Activated naive CD4-positive, alpha-beta T cell treated with anti-CD3 and anti-CD28 coated beads for 36 hours (primary cell): Measurements from ENCODE around the gene RAB9A. TPM values are rescaled to one million over a fixed set of nuclear protein-coding genes. Genes with fewer than 3 reads are reported as not detected.
"Not testable (repeated sequence)": the region's sequence is repeated elsewhere in the genome, so short reads cannot be mapped to it uniquely, and the experiment has no call there.

ENCODE experiments used
- CTCF ChIA-PET: fragments of 350-600 bp; sonication (Branson Sonifier 250); formaldehyde crosslinking; loops from one replicate; lab custom pipeline; 2021; ENCODE audit warnings: antibody characterized with exemption; lab: Charles Lee
- DNase-seq: peaks from one replicate; pipeline ENCODE4 v3.0.0-alpha.2; 2020
- H3K27ac Mint-ChIP-seq: one replicate; pipeline ENCODE4 v1.8.0; 2021; ENCODE audit warnings: mild to moderate bottlenecking, mixed read lengths
- H3K27me3 Mint-ChIP-seq: one replicate; pipeline ENCODE4 v1.8.0; 2021; ENCODE audit warnings: low read depth, mixed read lengths
- H3K36me3 Mint-ChIP-seq: one replicate; pipeline ENCODE4 v1.8.0; 2021; ENCODE audit warnings: low read depth, mixed read lengths
- H3K4me1 Mint-ChIP-seq: one replicate; pipeline ENCODE4 v1.8.0; 2021; ENCODE audit warnings: low read depth, mixed read lengths
- H3K4me3 Mint-ChIP-seq: one replicate; pipeline ENCODE4 v1.8.0; 2021; ENCODE audit warnings: mild to moderate bottlenecking, moderate library complexity, mixed read lengths
- H3K9me3 Mint-ChIP-seq: one replicate; pipeline ENCODE4 v1.8.0; 2021; ENCODE audit warnings: mixed read lengths
- intact Hi-C: fragments of 100-400 bp; cut with micrococcal nuclease; formaldehyde crosslinking; loops from one replicate; pipeline ENCODE4 v1.15.1; 2023
- total RNA-seq, 2 experiments: library from RNA; stranded (reverse); gene quantifications; one replicate each; pipeline ENCODE4 v1.2.3, GENCODE V29; 2021

Gene RAB9A
- total RNA-seq, 2 experiments from 2014 or later = 22.8 to 23.3 TPM

GRCh38 chrX:13711141-13711540 is 22.2 kb downstream of the RAB9A start:
- CTCF ChIA-PET = interaction anchor here (0.7 kb wide), 1 partner anchor 21 kb away, joined by 3 read pairs; no protein-coding TSS in a partner anchor
- Mint-ChIP-seq H3K4me1 (peaks cover 15% of the 10 kb centered on the region), H3K27me3 (no peaks in the 10 kb centered on the region), H3K9me3 (no peaks in the 10 kb centered on the region), H3K36me3 (peaks cover 18% of the 10 kb centered on the region), H3K4me3 (no peak overlapping the region), H3K27ac (no peak overlapping the region)
- no peak for DNase-seq
- intact Hi-C loops = no loop called here

DNA sequence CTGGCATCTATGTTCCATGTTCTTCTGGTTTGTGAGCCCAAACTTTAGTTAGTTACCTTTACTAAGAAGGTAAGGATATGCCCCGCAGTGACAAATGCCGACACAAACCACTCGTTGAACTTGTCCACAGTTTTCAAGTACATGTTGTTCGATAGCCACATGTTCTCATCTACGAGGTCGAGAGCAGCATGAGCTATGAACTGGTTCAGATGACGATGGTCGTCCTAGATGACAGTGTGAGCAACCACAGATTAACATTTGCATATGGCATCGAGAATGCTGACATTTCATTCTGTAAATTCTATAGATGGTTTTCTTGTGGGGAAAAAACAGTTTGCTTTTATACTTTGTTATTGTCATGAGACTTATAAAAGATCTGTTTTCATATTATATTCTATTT is 27.5 kb downstream of the RAB9A start:
- peaks cover 18% of the 10 kb centered on the region for H3K4me1 Mint-ChIP-seq
- CTCF ChIA-PET = interaction anchor here (1.6 kb wide), 1 partner anchor 21 kb away, joined by 3 read pairs; no protein-coding TSS in a partner anchor
- no peaks in the 10 kb centered on the region for H3K27me3 Mint-ChIP-seq
- intact Hi-C loops = no loop called here
- H3K36me3 Mint-ChIP-seq = peaks cover 21% of the 10 kb centered on the region
- DNase-seq = no peak
- H3K4me3 Mint-ChIP-seq = no peak overlapping the region
- no peak overlapping the region for H3K27ac Mint-ChIP-seq
- no peaks in the 10 kb centered on the region for H3K9me3 Mint-ChIP-seq

GRCh38 chrX:13716905-13717304 is 28.0 kb downstream of the RAB9A start:
- peak overlapping the region; percentile 43 for H3K27ac Mint-ChIP-seq
- CTCF ChIA-PET = interaction anchor here (1.6 kb wide), 1 partner anchor 21 kb away, joined by 3 read pairs; no protein-coding TSS in a partner anchor
- peaks cover 17% of the 10 kb centered on the region for H3K36me3 Mint-ChIP-seq

DNA sequence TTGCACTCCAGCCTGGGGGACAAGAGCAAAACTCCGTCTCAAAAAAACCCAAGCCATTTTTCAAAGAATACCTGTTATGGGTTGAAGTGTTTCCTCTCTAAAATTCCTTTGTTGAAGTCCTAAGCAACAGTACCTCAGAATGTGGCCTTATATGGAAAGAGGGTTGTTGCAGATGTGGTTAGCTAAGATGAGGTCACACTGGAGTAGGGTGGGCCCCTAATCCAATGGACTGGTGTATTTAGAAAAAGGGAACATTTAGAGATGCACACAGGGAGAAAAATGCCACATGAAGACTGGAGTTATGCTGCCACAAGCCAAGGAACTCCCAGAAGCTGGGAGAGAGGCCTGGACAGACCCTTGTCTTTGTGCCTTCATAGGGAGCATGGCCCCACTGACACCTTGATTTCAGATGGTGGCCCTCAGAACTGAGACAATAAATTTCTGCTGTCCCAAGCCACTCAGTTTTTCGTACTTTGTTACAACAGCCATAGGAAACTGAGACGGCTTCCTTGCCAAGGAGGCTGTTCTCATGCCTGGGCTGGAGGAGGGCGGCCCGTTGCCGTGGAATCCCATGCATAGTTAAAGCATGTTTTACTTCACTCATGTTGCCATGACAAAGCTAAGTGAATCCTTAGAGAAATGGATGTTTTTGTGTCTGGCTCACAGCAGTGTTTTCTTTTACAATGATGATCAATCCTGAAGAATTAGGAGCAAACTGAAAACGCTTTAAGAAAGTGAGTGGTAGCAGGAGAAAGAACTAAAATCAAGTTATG is 29.0 kb downstream of the RAB9A start:
- CTCF ChIA-PET = no interaction called here
- Mint-ChIP-seq H3K36me3 (peaks cover 18% of the 10 kb centered on the region), H3K4me1 (peaks cover 18% of the 10 kb centered on the region), H3K27ac (no peak overlapping the region), H3K4me3 (no peak overlapping the region), H3K27me3 (no peaks in the 10 kb centered on the region), H3K9me3 (no peaks in the 10 kb centered on the region)
- no peak for DNase-seq
- intact Hi-C loops = loop anchor here (2.0 kb wide), 2 partner anchors 15 kb away; no protein-coding TSS in a partner anchor

More at GRCh38 chrX:13716905-13717304, 28.0 kb downstream of the RAB9A start:
- peak; percentile 54 for DNase-seq
- H3K27me3 Mint-ChIP-seq = no peaks in the 10 kb centered on the region
- no peaks in the 10 kb centered on the region for H3K9me3 Mint-ChIP-seq
- peaks cover 16% of the 10 kb centered on the region for H3K4me1 Mint-ChIP-seq
- H3K4me3 Mint-ChIP-seq = no peak overlapping the region
- intact Hi-C loops = no loop called here

DNA sequence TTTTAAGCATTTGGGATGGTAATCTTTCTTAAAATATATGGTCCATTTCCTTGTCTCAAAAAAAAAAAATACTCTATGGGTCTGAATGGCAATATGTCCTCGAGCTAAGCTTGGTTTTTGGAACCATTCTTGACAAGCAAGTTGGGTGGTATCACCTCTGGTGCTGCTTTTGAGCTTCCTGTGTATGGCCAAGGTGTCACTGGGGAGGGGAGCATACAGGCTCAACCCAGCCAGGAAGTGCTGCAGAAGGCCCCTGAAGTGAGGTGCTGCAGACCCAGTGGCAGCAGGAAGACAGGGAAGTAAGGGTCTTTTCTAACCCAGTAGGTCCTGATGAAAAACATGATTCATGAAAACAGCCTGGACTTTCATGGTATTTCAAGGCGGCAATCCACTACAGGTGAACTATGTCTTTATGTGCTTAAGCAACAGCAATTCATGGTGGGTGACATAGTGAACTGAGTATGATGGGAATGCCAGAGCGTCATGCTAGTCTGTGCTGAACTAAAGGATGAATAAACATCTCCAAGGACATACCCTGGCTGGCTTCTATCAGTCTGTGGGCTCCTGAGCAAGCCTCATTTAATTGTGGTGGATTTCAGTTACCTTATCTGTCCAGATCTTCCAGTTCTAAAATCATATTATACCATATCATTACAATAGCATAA is 30.4 kb downstream of the RAB9A start:
- no peak for DNase-seq
- no peaks in the 10 kb centered on the region for H3K9me3 Mint-ChIP-seq
- peak overlapping the region; percentile 63 for H3K27ac Mint-ChIP-seq
- H3K4me3 Mint-ChIP-seq = no peak overlapping the region
- no peaks in the 10 kb centered on the region for H3K27me3 Mint-ChIP-seq
- peaks cover 26% of the 10 kb centered on the region for H3K36me3 Mint-ChIP-seq
- intact Hi-C loops = loop anchor here (2.0 kb wide), 2 partner anchors 13 to 17 kb away; no protein-coding TSS in a partner anchor
- CTCF ChIA-PET = no interaction called here
- peaks cover 26% of the 10 kb centered on the region for H3K4me1 Mint-ChIP-seq

DNA sequence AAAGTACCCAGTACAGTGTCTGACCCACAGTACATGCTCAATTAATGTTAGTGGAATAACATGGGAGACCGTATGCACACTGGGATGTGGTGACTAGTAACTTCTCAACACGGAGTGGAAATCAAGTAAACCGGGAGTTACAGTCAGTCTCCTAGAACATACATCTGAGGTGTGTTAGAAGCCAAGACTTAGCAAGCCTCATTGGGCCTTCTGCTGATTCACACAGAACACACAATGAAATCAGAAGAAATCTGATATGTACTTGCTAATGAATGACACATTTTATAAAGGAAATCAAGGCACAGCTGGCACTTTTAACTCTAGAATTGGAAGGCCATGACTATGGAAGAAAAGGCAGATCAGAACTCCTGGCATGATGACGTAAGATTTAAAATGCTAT is 32.4 kb downstream of the RAB9A start:
- peaks cover 33% of the 10 kb centered on the region for H3K36me3 Mint-ChIP-seq
- DNase-seq = no peak
- H3K27me3 Mint-ChIP-seq = no peaks in the 10 kb centered on the region
- H3K27ac Mint-ChIP-seq = no peak overlapping the region
- intact Hi-C loops = no loop called here
- H3K9me3 Mint-ChIP-seq = peaks cover 3% of the 10 kb centered on the region
- H3K4me3 Mint-ChIP-seq = no peak overlapping the region
- CTCF ChIA-PET = no interaction called here
- H3K4me1 Mint-ChIP-seq = peaks cover 40% of the 10 kb centered on the region

DNA sequence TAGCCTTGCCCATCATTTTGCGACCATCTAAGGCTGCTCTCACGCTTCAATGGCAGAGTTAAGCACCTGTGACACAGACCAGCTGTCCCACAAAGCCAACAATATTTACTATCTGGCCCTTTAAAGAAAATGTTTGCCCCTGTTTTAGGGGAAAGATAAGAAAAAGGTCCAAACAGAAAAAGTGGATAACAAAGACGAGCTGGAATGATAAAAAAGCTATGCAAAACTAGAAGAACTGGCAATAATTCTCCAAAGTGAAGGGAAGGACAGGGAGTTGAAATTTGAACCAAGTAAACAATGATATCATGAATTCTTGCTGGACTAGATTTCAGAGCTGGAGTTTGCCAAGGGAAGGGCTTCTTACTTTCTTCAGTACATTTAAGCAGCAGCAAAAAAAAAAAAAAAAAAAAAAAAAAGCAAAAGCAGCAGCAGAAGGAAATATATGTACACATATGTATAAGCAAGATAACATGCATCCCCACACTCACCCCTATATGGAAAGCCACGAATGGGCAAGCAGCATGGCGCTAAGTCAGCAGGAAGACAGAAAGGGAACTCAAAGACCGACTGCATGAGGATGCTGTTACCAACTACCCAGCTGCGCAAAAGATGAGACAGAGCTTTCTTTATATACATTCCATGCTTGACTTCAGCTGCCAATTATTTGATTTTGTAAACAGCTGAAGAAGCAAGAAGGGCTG is 33.0 kb downstream of the RAB9A start:
- H3K36me3 Mint-ChIP-seq = peaks cover 38% of the 10 kb centered on the region
- no peak overlapping the region for H3K27ac Mint-ChIP-seq
- H3K9me3 Mint-ChIP-seq = peaks cover 3% of the 10 kb centered on the region
- no peak for DNase-seq
- no peaks in the 10 kb centered on the region for H3K27me3 Mint-ChIP-seq
- no peak overlapping the region for H3K4me3 Mint-ChIP-seq
- CTCF ChIA-PET = no interaction called here
- peaks cover 44% of the 10 kb centered on the region for H3K4me1 Mint-ChIP-seq
- intact Hi-C loops = no loop called here

- CTCF ChIA-PET = interaction anchor here (1.4 kb wide), 1 partner anchor 11 kb away, joined by 3 read pairs; no protein-coding TSS in a partner anchor
- DNase-seq = peak; percentile 22
- H3K4me3 Mint-ChIP-seq, H3K9me3 Mint-ChIP-seq, H3K27me3 Mint-ChIP-seq, intact Hi-C loops, H3K27ac Mint-ChIP-seq: not testable (repeated sequence)
- H3K36me3 Mint-ChIP-seq = peaks cover 53% of the 10 kb centered on the region
- H3K4me1 Mint-ChIP-seq = peaks cover 45% of the 10 kb centered on the region
Measured at GRCh38 chrX:13724878-13725277, 36.0 kb downstream of the RAB9A start.

- intact Hi-C loops, CTCF ChIA-PET, H3K9me3 Mint-ChIP-seq, H3K27me3 Mint-ChIP-seq, DNase-seq, H3K4me3 Mint-ChIP-seq: not testable (repeated sequence)
- peaks cover 63% of the 10 kb centered on the region for H3K36me3 Mint-ChIP-seq
- peaks cover 56% of the 10 kb centered on the region for H3K4me1 Mint-ChIP-seq
- peak overlapping the region; percentile 66 for H3K27ac Mint-ChIP-seq
Measured at GRCh38 chrX:13726583-13726982, 37.7 kb downstream of the RAB9A start.

- Mint-ChIP-seq H3K4me1 (peaks cover 58% of the 10 kb centered on the region), H3K36me3 (peaks cover 62% of the 10 kb centered on the region)
- CTCF ChIA-PET = interaction anchor here (0.7 kb wide), 1 partner anchor 33 kb away, joined by 4 read pairs; no protein-coding TSS in a partner anchor
- H3K4me3 Mint-ChIP-seq, H3K27me3 Mint-ChIP-seq, H3K9me3 Mint-ChIP-seq, H3K27ac Mint-ChIP-seq, DNase-seq: not testable (repeated sequence)
- intact Hi-C loops = loop anchor here (10.0 kb wide), 1 partner anchor 1144 kb away; the partner anchor contains the start of genes FANCB and MOSPD2
Measured at GRCh38 chrX:13730523-13730922, 41.6 kb downstream of the RAB9A start.

- Mint-ChIP-seq H3K4me3 (peak overlapping the region; percentile 95), H3K4me1 (peaks cover 50% of the 10 kb centered on the region), H3K27me3 (no peaks in the 10 kb centered on the region), H3K9me3 (peaks cover 3% of the 10 kb centered on the region), H3K27ac (peak overlapping the region; percentile 24), H3K36me3 (peaks cover 48% of the 10 kb centered on the region)
- DNase-seq = no peak
- CTCF ChIA-PET = interaction anchor here (0.7 kb wide), 1 partner anchor 45 kb away, joined by 3 read pairs; no protein-coding TSS in a partner anchor
- intact Hi-C loops = loop anchor here (2.0 to 10.0 kb wide), 2 partner anchors 14 to 1142 kb away; partner anchors contain the start of genes FANCB and MOSPD2
Measured at GRCh38 chrX:13732246-13733067, 43.5 kb downstream of the RAB9A start.
